ENCODE results near the gene PCBP3.

PCBP3 gene

GRCh38 chr21:45983649-45983965 is 340.1 kb downstream of the PCBP3 start:
- no peak overlapping the region for H3K27ac ChIP-seq
- no peak for TF ChIP-seq CTCF (conservative IDR thresholded peaks at IDR 0.05)

- TF ChIP-seq CTCF (conservative IDR thresholded peaks at IDR 0.05): no peak
- no peak overlapping the region for H3K27ac ChIP-seq
Observed at GRCh38 chr21:45983981-45984551, 340.5 kb downstream of the PCBP3 start.

GRCh38 chr21:45984584-45985095 is 341.1 kb downstream of the PCBP3 start:
- no peak for TF ChIP-seq CTCF (conservative IDR thresholded peaks at IDR 0.05)
- no peak overlapping the region for H3K27ac ChIP-seq

GRCh38 chr21:45985471-45986315 is 342.2 kb downstream of the PCBP3 start:
- H3K27ac ChIP-seq: no peak overlapping the region
- TF ChIP-seq CTCF (conservative IDR thresholded peaks at IDR 0.05): no peak

- H3K27ac ChIP-seq: no peak overlapping the region
- no peak for TF ChIP-seq CTCF (conservative IDR thresholded peaks at IDR 0.05)
Observed at GRCh38 chr21:45986316-45987051, 343.0 kb downstream of the PCBP3 start.

GRCh38 chr21:45987121-45987711 is 343.7 kb downstream of the PCBP3 start:
- no peak overlapping the region for H3K27ac ChIP-seq
- TF ChIP-seq CTCF (conservative IDR thresholded peaks at IDR 0.05): no peak
